ENCODE measurements around the gene UNC93B1.
"Not testable (repeated sequence)": the region's sequence is repeated elsewhere in the genome, so short reads cannot be mapped to it uniquely, and the experiment has no call there.

- TF ChIP-seq CTCF (conservative IDR thresholded peaks at IDR 0.05); EZH2 (IDR thresholded peaks at IDR 0.05; ENCODE audit: low read depth): not testable (repeated sequence)
Observed at GRCh38 chr11:67974746-67975145, 29.2 kb downstream of the UNC93B1 start.

All from PC-9 (cell line).